Measurements from ENCODE around the gene PRPH2.

PRPH2 gene

GRCh38 chr6:42690151-42690702, 32.2 kb downstream of the PRPH2 start:
- Histone ChIP-seq H3K36me3 (ENCODE audit: low read length) (peaks cover 11% of the 10 kb centered on the region; the same call in 1 of the 2 replicates), H3K9me3 (ENCODE audit: insufficient read depth, low read length) (no peaks in the 10 kb centered on the region), H3F3A (ENCODE audit: insufficient read depth) (no peaks in the 10 kb centered on the region; the same call in 1 of the 2 replicates), H3K9me2 (replicated peaks; ENCODE audit: insufficient read depth, low read length) (no peaks in the 10 kb centered on the region), H4K20me1 (ENCODE audit: low read depth, low read length) (no peaks in the 10 kb centered on the region), H3K4me3 (ENCODE audit: insufficient read depth, low read length, poor library complexity, severe bottlenecking) (no peak overlapping the region), H3K27me3 (ENCODE audit: low read length) (no peaks in the 10 kb centered on the region), H3K9ac (ENCODE audit: low read length) (no peak overlapping the region), H3K4me2 (ENCODE audit: low read depth, low read length, poor library complexity, severe bottlenecking) (no peak overlapping the region), H3K79me2 (ENCODE audit: insufficient read depth, low read length) (no peaks in the 10 kb centered on the region), H2AFZ (ENCODE audit: low read depth, low read length, severe bottlenecking) (no peak overlapping the region), H3K27ac (ENCODE audit: low read depth, low read length) (no peak overlapping the region)
- no peak for TF ChIP-seq EZH2phosphoT487 (conservative IDR thresholded peaks at IDR 0.05; ENCODE audit: low read length)
- TF ChIP-seq, protein P1, sequence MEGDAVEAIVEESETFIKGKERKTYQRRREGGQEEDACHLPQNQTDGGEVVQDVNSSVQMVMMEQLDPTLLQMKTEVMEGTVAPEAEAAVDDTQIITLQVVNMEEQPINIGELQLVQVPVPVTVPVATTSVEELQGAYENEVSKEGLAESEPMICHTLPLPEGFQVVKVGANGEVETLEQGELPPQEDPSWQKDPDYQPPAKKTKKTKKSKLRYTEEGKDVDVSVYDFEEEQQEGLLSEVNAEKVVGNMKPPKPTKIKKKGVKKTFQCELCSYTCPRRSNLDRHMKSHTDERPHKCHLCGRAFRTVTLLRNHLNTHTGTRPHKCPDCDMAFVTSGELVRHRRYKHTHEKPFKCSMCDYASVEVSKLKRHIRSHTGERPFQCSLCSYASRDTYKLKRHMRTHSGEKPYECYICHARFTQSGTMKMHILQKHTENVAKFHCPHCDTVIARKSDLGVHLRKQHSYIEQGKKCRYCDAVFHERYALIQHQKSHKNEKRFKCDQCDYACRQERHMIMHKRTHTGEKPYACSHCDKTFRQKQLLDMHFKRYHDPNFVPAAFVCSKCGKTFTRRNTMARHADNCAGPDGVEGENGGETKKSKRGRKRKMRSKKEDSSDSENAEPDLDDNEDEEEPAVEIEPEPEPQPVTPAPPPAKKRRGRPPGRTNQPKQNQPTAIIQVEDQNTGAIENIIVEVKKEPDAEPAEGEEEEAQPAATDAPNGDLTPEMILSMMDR (IDR thresholded peaks at IDR 0.05; ENCODE audit: insufficient read depth, low read length, poor library complexity, severe bottlenecking) = no peak

DNA sequence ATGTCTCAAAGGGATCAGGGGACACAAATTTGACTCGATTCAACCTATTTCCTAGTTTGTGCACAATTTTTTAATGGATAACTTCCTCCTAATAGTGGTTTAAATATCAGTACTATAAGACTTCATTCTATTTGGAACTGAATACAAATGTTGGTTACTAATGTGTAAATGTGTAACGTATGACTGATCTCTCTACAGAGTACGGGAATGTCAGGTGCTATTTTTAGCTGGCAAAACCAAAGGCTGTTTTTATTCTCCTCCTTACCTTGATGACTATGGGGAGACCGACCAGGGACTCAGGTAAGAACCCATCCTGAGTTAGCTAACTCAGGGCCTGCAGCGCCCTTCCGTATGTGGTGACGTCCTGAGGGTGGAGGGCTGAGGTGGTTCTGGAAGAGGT, 33.0 kb downstream of the PRPH2 start:
- no peak overlapping the region for H3K27ac ChIP-seq (ENCODE audit: low read depth, low read length)
- H3K9ac ChIP-seq (ENCODE audit: low read length) = no peak overlapping the region
- H2AFZ ChIP-seq (ENCODE audit: low read depth, low read length, severe bottlenecking) = no peak overlapping the region
- no peak overlapping the region for H3K4me2 ChIP-seq (ENCODE audit: low read depth, low read length, poor library complexity, severe bottlenecking)
- H4K20me1 ChIP-seq (ENCODE audit: low read depth, low read length) = no peaks in the 10 kb centered on the region
- TF ChIP-seq, protein P1 (IDR thresholded peaks at IDR 0.05; ENCODE audit: insufficient read depth, low read length, poor library complexity, severe bottlenecking) = no peak
- TF ChIP-seq EZH2phosphoT487 (conservative IDR thresholded peaks at IDR 0.05; ENCODE audit: low read length) = no peak
- H3K36me3 ChIP-seq (ENCODE audit: low read length) = peaks cover 11% of the 10 kb centered on the region; the same call in 1 of the 2 replicates
- no peaks in the 10 kb centered on the region; the same call in 1 of the 2 replicates for H3F3A ChIP-seq (ENCODE audit: insufficient read depth)
- H3K27me3 ChIP-seq (ENCODE audit: low read length) = no peaks in the 10 kb centered on the region
- H3K4me3 ChIP-seq (ENCODE audit: insufficient read depth, low read length, poor library complexity, severe bottlenecking) = no peak overlapping the region
- no peaks in the 10 kb centered on the region for H3K9me3 ChIP-seq (ENCODE audit: insufficient read depth, low read length)
- H3K79me2 ChIP-seq (ENCODE audit: insufficient read depth, low read length) = no peaks in the 10 kb centered on the region
- no peaks in the 10 kb centered on the region for H3K9me2 ChIP-seq (replicated peaks; ENCODE audit: insufficient read depth, low read length)

DNA sequence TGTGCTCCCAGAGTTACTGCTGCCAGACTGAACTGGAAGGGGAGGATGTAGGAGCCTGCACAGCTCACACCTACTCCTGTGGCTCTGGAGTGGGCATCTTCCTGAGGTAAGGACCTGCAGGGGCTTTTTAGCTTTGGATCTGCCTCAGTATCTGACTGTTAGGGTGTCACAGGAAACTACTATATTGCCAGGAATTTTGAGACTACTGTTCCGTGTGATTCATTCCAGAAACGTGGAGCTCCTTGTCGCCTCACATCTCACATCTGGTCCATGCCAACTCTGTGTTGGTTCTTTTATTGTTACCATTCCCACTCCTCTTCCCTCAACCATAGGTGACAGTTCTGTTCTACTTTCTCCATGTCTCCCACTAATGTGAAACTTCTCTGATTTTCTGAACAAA, 34.1 kb downstream of the PRPH2 start:
- no peak overlapping the region for H3K4me3 ChIP-seq (ENCODE audit: insufficient read depth, low read length, poor library complexity, severe bottlenecking)
- H3F3A ChIP-seq (ENCODE audit: insufficient read depth) = no peaks in the 10 kb centered on the region; the same call in 1 of the 2 replicates
- H2AFZ ChIP-seq (ENCODE audit: low read depth, low read length, severe bottlenecking) = no peak overlapping the region
- no peaks in the 10 kb centered on the region for H3K9me2 ChIP-seq (replicated peaks; ENCODE audit: insufficient read depth, low read length)
- TF ChIP-seq EZH2phosphoT487 (conservative IDR thresholded peaks at IDR 0.05; ENCODE audit: low read length) = no peak
- TF ChIP-seq, protein P1 (IDR thresholded peaks at IDR 0.05; ENCODE audit: insufficient read depth, low read length, poor library complexity, severe bottlenecking) = no peak
- H3K9me3 ChIP-seq (ENCODE audit: insufficient read depth, low read length) = no peaks in the 10 kb centered on the region
- no peaks in the 10 kb centered on the region for H3K79me2 ChIP-seq (ENCODE audit: insufficient read depth, low read length)
- peaks cover 18% of the 10 kb centered on the region for H3K36me3 ChIP-seq (ENCODE audit: low read length)
- no peak overlapping the region for H3K27ac ChIP-seq (ENCODE audit: low read depth, low read length)
- H3K4me2 ChIP-seq (ENCODE audit: low read depth, low read length, poor library complexity, severe bottlenecking) = no peak overlapping the region
- H4K20me1 ChIP-seq (ENCODE audit: low read depth, low read length) = no peaks in the 10 kb centered on the region
- H3K27me3 ChIP-seq (ENCODE audit: low read length) = no peaks in the 10 kb centered on the region
- no peak overlapping the region for H3K9ac ChIP-seq (ENCODE audit: low read length)

Data from SU-DHL-6 (cell line).